Aorta (tissue), 5 donors: ENCODE measurements around the gene SCNN1B. TPM values are rescaled to one million over a fixed set of nuclear protein-coding genes. Genes with fewer than 3 reads are reported as not detected.
A peak's percentile ranks its signal among the peaks of the same experiment; 100 is the strongest.

ENCODE experiments used
- ATAC-seq: fragments of 200-7000 bp; cut with Tn5 transposase; one replicate; pipeline ENCODE4 v1.9.1; 2022; ENCODE audit warnings: moderate library complexity; ENCODE audit not compliant: low FRiP score
- DNase-seq, 2 donors: peaks; one replicate each; pipeline ENCODE4 v3.0.0-alpha.2; 2020
- H3K27ac ChIP-seq, 2 donors: one replicate each; pipeline ENCODE4 v1.5.1; 2013; ENCODE audit warnings: low read length in 2 of 2, mild to moderate bottlenecking in 2 of 2, moderate library complexity in 2 of 2, control low read depth in 1 of 2, inconsistent platforms in 1 of 2, low read depth in 1 of 2
- H3K27me3 ChIP-seq, 2 donors: one replicate each; pipeline ENCODE4 v1.6.1; 2013; ENCODE audit warnings: control low read depth in 1 of 2, low read length in 1 of 2, mild to moderate bottlenecking in 1 of 2, moderate library complexity in 1 of 2; ENCODE audit not compliant: insufficient read depth in 2 of 2, control insufficient read depth in 1 of 2
- H3K36me3 ChIP-seq, 2 donors: one replicate each; pipeline ENCODE4 v1.6.1; 2013; ENCODE audit warnings: control low read depth in 1 of 2, low read length in 1 of 2, mild to moderate bottlenecking in 1 of 2; ENCODE audit not compliant: insufficient read depth in 2 of 2, control insufficient read depth in 1 of 2
- H3K4me1 ChIP-seq, 2 donors: one replicate each; pipeline ENCODE4 v1.6.1; 2013; ENCODE audit warnings: low read length in 2 of 2, control low read depth in 1 of 2, mild to moderate bottlenecking in 1 of 2, moderate library complexity in 1 of 2; ENCODE audit not compliant: insufficient read depth in 2 of 2, control insufficient read depth in 1 of 2
- H3K4me3 ChIP-seq, 2 donors: one replicate each; pipeline ENCODE4 v1.5.1; 2013; ENCODE audit warnings: low read length in 2 of 2, control low read depth in 1 of 2, mild to moderate bottlenecking in 1 of 2
- H3K9me3 ChIP-seq: one replicate; pipeline ENCODE4 v1.6.1; 2013; ENCODE audit warnings: mild to moderate bottlenecking, low read length; ENCODE audit not compliant: control insufficient read depth
- WGBS, 2 donors: extraction: QIAGEN DNeasy Blood & Tissue Kit; methylation state at CpG; one replicate each; pipeline ENCODE4 v1.1.7; 2013; 5-methylcytosine and 5-hydroxymethylcytosine counted together
- intact Hi-C, 2 donors: fragments of 100-400 bp; cut with DNase I; formaldehyde crosslinking; loops; one replicate each; pipeline versions ENCODE4 v1.14.2 to v1.15.0; 2022
- polyA plus RNA-seq, 2 donors: library from polyadenylated mRNA; stranded (reverse); fragments of 200-250 nt; gene quantifications; one replicate each; pipeline ENCODE4 v1.2.3, GENCODE V29; 2013
- total RNA-seq, 2 donors: library from RNA; stranded (reverse); fragmentation: NEBNext Ultra II Directional; extraction: Animal tissue kit (Norgen Biotek cat#: 25700); gene quantifications; one replicate each; pipeline ENCODE4 v1.2.1, GENCODE V29; 2021
- donor health status: healthy with polysubstance abuse.
- donor health status: Bipolar disorder and iron deficiency.
- donor health status: DM: no; HTN: no; CAD: no.
- donor health status: DM: no; HTN: no; CAD: no.
- donor health status: DM: yes; HTN: yes; CAD: no.

SCNN1B gene
- total and polyA plus RNA-seq, 4 donors = 0.59 to 1.6 (median 1.2) TPM

GRCh38 chr16:23406024-23406423 is 103.9 kb downstream of the SCNN1B start:
- H3K36me3 ChIP-seq = peaks cover 14 to 16% of the 10 kb centered on the region in 2 donors
- H3K27ac ChIP-seq = no peak overlapping the region
- DNase-seq (no peak), ATAC-seq (no peak)
- H3K27me3 ChIP-seq = no peaks in the 10 kb centered on the region
- intact Hi-C loops = no loop called here
- no peak overlapping the region for H3K4me3 ChIP-seq
- no peaks in the 10 kb centered on the region for H3K9me3 ChIP-seq
- no peaks in the 10 kb centered on the region for H3K4me1 ChIP-seq
- WGBS, 2 donors = 50 to 71% methylated on average over 2 of the region's 2 CpGs

- Histone ChIP-seq H3K4me3 (no peak overlapping the region), H3K27me3 (no peaks in the 10 kb centered on the region), H3K36me3 (peaks cover 14% of the 10 kb centered on the region in 2 donors), H3K27ac (no peak overlapping the region), H3K9me3 (no peaks in the 10 kb centered on the region), H3K4me1 (no peaks in the 10 kb centered on the region)
- no peak for ATAC-seq
- intact Hi-C loops = no loop called here
- WGBS, 2 donors = 93 to 95% methylated on average over 6 of the region's 6 CpGs
- DNase-seq = no peak
Measured at GRCh38 chr16:23406546-23407240, 104.6 kb downstream of the SCNN1B start.

GRCh38 chr16:23407436-23408127 is 105.5 kb downstream of the SCNN1B start:
- intact Hi-C loops = no loop called here
- no peaks in the 10 kb centered on the region for H3K27me3 ChIP-seq
- H3K9me3 ChIP-seq = no peaks in the 10 kb centered on the region
- H3K27ac ChIP-seq = no peak overlapping the region
- DNase-seq (no peak), ATAC-seq (no peak)
- no peaks in the 10 kb centered on the region for H3K4me1 ChIP-seq
- no peak overlapping the region for H3K4me3 ChIP-seq
- WGBS, 2 donors = 90% methylated on average over 9 of the region's 9 CpGs
- H3K36me3 ChIP-seq = peaks cover 14 to 17% of the 10 kb centered on the region in 2 donors

GRCh38 chr16:23408242-23408822 is 106.2 kb downstream of the SCNN1B start:
- no peaks in the 10 kb centered on the region for H3K27me3 ChIP-seq
- H3K4me3 ChIP-seq = no peak overlapping the region
- ATAC-seq (peak; percentile 26), DNase-seq (no peak)
- intact Hi-C loops = no loop called here
- no peak overlapping the region for H3K27ac ChIP-seq
- WGBS, 2 donors = 93 to 97% methylated on average over 10 to 21 of the region's 21 CpGs
- H3K4me1 ChIP-seq = no peaks in the 10 kb centered on the region
- peaks cover 13 to 19% of the 10 kb centered on the region in 2 donors for H3K36me3 ChIP-seq
- no peaks in the 10 kb centered on the region for H3K9me3 ChIP-seq

GRCh38 chr16:23408823-23409298 is 106.8 kb downstream of the SCNN1B start:
- no peak for DNase-seq
- Histone ChIP-seq H3K4me3 (no peak overlapping the region), H3K9me3 (no peaks in the 10 kb centered on the region), H3K36me3 (peaks cover 13 to 17% of the 10 kb centered on the region in 2 donors), H3K27ac (no peak overlapping the region), H3K4me1 (no peaks in the 10 kb centered on the region), H3K27me3 (no peaks in the 10 kb centered on the region)
- 66 to 69% methylated on average over 7 of the region's 7 CpGs for WGBS, 2 donors
- ATAC-seq = peak; percentile 64
- intact Hi-C loops = no loop called here

GRCh38 chr16:23409522-23409921 is 107.4 kb downstream of the SCNN1B start:
- H3K4me3 ChIP-seq = no peak overlapping the region
- no peaks in the 10 kb centered on the region for H3K9me3 ChIP-seq
- H3K36me3 ChIP-seq = peaks cover 18 to 19% of the 10 kb centered on the region in 2 donors
- 62 to 83% methylated on average over 2 of the region's 2 CpGs for WGBS, 2 donors
- H3K27ac ChIP-seq = no peak overlapping the region
- ATAC-seq (no peak), DNase-seq (no peak)
- no peaks in the 10 kb centered on the region for H3K27me3 ChIP-seq
- H3K4me1 ChIP-seq = no peaks in the 10 kb centered on the region
- intact Hi-C loops = no loop called here

- Histone ChIP-seq H3K9me3 (no peaks in the 10 kb centered on the region), H3K4me3 (no peak overlapping the region), H3K4me1 (no peaks in the 10 kb centered on the region), H3K27me3 (no peaks in the 10 kb centered on the region), H3K36me3 (peaks cover 18 to 23% of the 10 kb centered on the region in 2 donors), H3K27ac (no peak overlapping the region)
- ATAC-seq (no peak), DNase-seq (no peak)
- WGBS, 2 donors = 71 to 75% methylated on average over 4 of the region's 4 CpGs
- intact Hi-C loops = no loop called here
Measured at GRCh38 chr16:23410176-23410575, 108.1 kb downstream of the SCNN1B start.

- DNase-seq (no peak), ATAC-seq (no peak)
- no peak overlapping the region for H3K4me3 ChIP-seq
- 94 to 96% methylated on average over 6 of the region's 6 CpGs for WGBS, 2 donors
- intact Hi-C loops = no loop called here
- H3K27ac ChIP-seq = no peak overlapping the region
- peaks cover 12 to 18% of the 10 kb centered on the region in 2 donors for H3K36me3 ChIP-seq
- H3K27me3 ChIP-seq = no peaks in the 10 kb centered on the region
- no peaks in the 10 kb centered on the region for H3K4me1 ChIP-seq
- H3K9me3 ChIP-seq = no peaks in the 10 kb centered on the region
Measured at GRCh38 chr16:23414731-23415130, 112.6 kb downstream of the SCNN1B start.
